Epithelial cell of esophagus (primary cell): ENCODE measurements around the gene PLEKHA4.
A peak's percentile ranks its signal among the peaks of the same experiment; 100 is the strongest.
"Not testable (repeated sequence)": the region's sequence is repeated elsewhere in the genome, so short reads cannot be mapped to it uniquely, and the experiment has no call there.

Source experiments
- DNase-seq: peaks from one replicate; pipeline ENCODE4 v3.0.0; 2010; ENCODE audit warnings: low read depth
- H3K4me3 ChIP-seq: 2 replicates; pipeline ENCODE4 v1.5.1; 2011; ENCODE audit warnings: mild to moderate bottlenecking, low read length, control low read depth
- CTCF ChIP-seq: IDR thresholded peaks from 2 replicates; pipeline ENCODE4 v1.5.1; 2011; ENCODE audit warnings: low read depth, mild to moderate bottlenecking, low read length, control low read depth, inconsistent platforms; ENCODE audit not compliant: insufficient read depth; ENCODE audit errors: missing control alignments

Gene PLEKHA4

GRCh38 chr19:48907671-48908070 is 39.3 kb upstream of the PLEKHA4 start:
- TF ChIP-seq CTCF, result no peak
- DNase-seq, result no peak
- H3K4me3 ChIP-seq, result no peak overlapping the region

GRCh38 chr19:48906324-48906723 is 37.9 kb upstream of the PLEKHA4 start:
- no peak for TF ChIP-seq CTCF
- DNase-seq, result no peak
- no peak overlapping the region for H3K4me3 ChIP-seq

GRCh38 chr19:48905664-48906063 is 37.2 kb upstream of the PLEKHA4 start:
- no peak for DNase-seq
- H3K4me3 ChIP-seq, result no peak overlapping the region
- TF ChIP-seq CTCF, result no peak

- not testable (repeated sequence) for H3K4me3 ChIP-seq, DNase-seq
These were observed 35.4 kb upstream of the PLEKHA4 start for GRCh38 chr19:48903788-48904187.

- not testable (repeated sequence) for DNase-seq, H3K4me3 ChIP-seq
These were observed 33.9 kb upstream of the PLEKHA4 start for GRCh38 chr19:48902291-48902690.

GRCh38 chr19:48900477-48901406 is 32.3 kb upstream of the PLEKHA4 start:
- TF ChIP-seq CTCF, result no peak
- peak; percentile 49 for DNase-seq
- peak overlapping the region; percentile 98 for H3K4me3 ChIP-seq

GRCh38 chr19:48899781-48900476 is 31.5 kb upstream of the PLEKHA4 start, which contains the start of gene NUCB1:
TSS of gene NUCB1 (plus strand) at chr19:48900312. CDS start at chr19:48900797, 485 bp downstream.
- TF ChIP-seq CTCF, result peak; percentile 32
- peak within 1 kb of the TSS; percentile 98 for H3K4me3 ChIP-seq
- peak; percentile 99 for DNase-seq

GRCh38 chr19:48899386-48899749 is 31.0 kb upstream of the PLEKHA4 start:
- not testable (repeated sequence) for DNase-seq
- H3K4me3 ChIP-seq, result peak overlapping the region; percentile 98
